Posterior vena cava (tissue), 2 donors: ENCODE results near the gene SLC19A1. TPM values are rescaled to one million over a fixed set of nuclear protein-coding genes. Genes with fewer than 3 reads are reported as not detected.
"Not testable (repeated sequence)": the region's sequence is repeated elsewhere in the genome, so short reads cannot be mapped to it uniquely, and the experiment has no call there.

Experiments used
- DNase-seq: peaks from one replicate; pipeline ENCODE4 v3.0.0-alpha.2; 2020; ENCODE audit warnings: low spot score
- intact Hi-C, 2 donors: fragments of 100-400 bp; cut with DNase I; formaldehyde crosslinking; loops; one replicate each; pipeline versions ENCODE4 v1.14.1 to v1.14.2; 2022 to 2023
- total RNA-seq, 2 donors: library from RNA; stranded (reverse); fragmentation: NEBNext Ultra II Directional; extraction: Animal tissue kit (Norgen Biotek cat#: 25700); gene quantifications; one replicate each; pipeline ENCODE4 v1.2.1, GENCODE V29; 2021
- donor health status: DM: yes; HTN: yes; CAD: no.
- donor health status: DM: yes; HTN: yes; CAD: no.

Gene SLC19A1
- total RNA-seq, 2 donors from 2014 or later, result 4.5 to 6.5 TPM

GRCh38 chr21:45503226-45503625 lies 39.0 kb downstream of the SLC19A1 start:
- intact Hi-C loops, DNase-seq: not testable (repeated sequence)

- intact Hi-C loops, result no loop called here
- peak; percentile 66 for DNase-seq
These were observed 39.6 kb downstream of the SLC19A1 start for GRCh38 chr21:45502600-45502999.

GRCh38 chr21:45502006-45502345 lies 40.3 kb downstream of the SLC19A1 start:
- DNase-seq, result peak; percentile 70
- intact Hi-C loops, result no loop called here

GRCh38 chr21:45501081-45502005 lies 40.9 kb downstream of the SLC19A1 start:
- intact Hi-C loops, result not testable (repeated sequence)
- peak; percentile 62 for DNase-seq

GRCh38 chr21:45499970-45500577 lies 42.2 kb downstream of the SLC19A1 start:
- peak; percentile 40 for DNase-seq
- intact Hi-C loops, result no loop called here

- intact Hi-C loops, result no loop called here
These were observed 43.0 kb downstream of the SLC19A1 start for GRCh38 chr21:45499201-45499750.

GRCh38 chr21:45498646-45499000 lies 43.6 kb downstream of the SLC19A1 start:
- intact Hi-C loops, result no loop called here
- DNase-seq, result peak; percentile 24

More at GRCh38 chr21:45499201-45499750, 43.0 kb downstream of the SLC19A1 start:
- DNase-seq, result peak; percentile 76

- intact Hi-C loops, result no loop called here
- peak; percentile 34 for DNase-seq
These were observed 44.2 kb downstream of the SLC19A1 start for GRCh38 chr21:45497846-45498645.

GRCh38 chr21:45496968-45497845 lies 45.0 kb downstream of the SLC19A1 start:
- intact Hi-C loops, result no loop called here
- DNase-seq, result peak; percentile 69

- DNase-seq, result peak; percentile 76
- intact Hi-C loops, result no loop called here
These were observed 45.9 kb downstream of the SLC19A1 start for GRCh38 chr21:45496151-45496967.

GRCh38 chr21:45494851-45495680 lies 47.2 kb downstream of the SLC19A1 start:
- intact Hi-C loops, result no loop called here
- peak; percentile 78 for DNase-seq

GRCh38 chr21:45494135-45494850 lies 47.9 kb downstream of the SLC19A1 start:
- intact Hi-C loops, result no loop called here
- DNase-seq, result no peak

GRCh38 chr21:45493401-45494001 lies 48.7 kb downstream of the SLC19A1 start:
- no peak for DNase-seq
- intact Hi-C loops, result no loop called here

- no peak for DNase-seq
- intact Hi-C loops, result no loop called here
These were observed 49.5 kb downstream of the SLC19A1 start for GRCh38 chr21:45492765-45493164.

GRCh38 chr21:45491623-45492022 lies 50.6 kb downstream of the SLC19A1 start:
- intact Hi-C loops, result no loop called here

GRCh38 chr21:45491056-45491455 lies 51.2 kb downstream of the SLC19A1 start:
- intact Hi-C loops, result no loop called here
- no peak for DNase-seq

More at GRCh38 chr21:45491623-45492022, 50.6 kb downstream of the SLC19A1 start:
- DNase-seq, result no peak
